IgD-negative memory B cell (primary cell): ENCODE measurements around the gene SEPTIN5. TPM values are rescaled to one million over a fixed set of nuclear protein-coding genes. Genes with fewer than 3 reads are reported as not detected.

Source experiments
- H3K27ac Mint-ChIP-seq, 3 donors: one replicate each; pipeline ENCODE4 v1.8.0; 2020 to 2022; ENCODE audit warnings: mild to moderate bottlenecking in 3 of 3, mixed read lengths in 3 of 3, moderate library complexity in 1 of 3
- H3K27me3 Mint-ChIP-seq: one replicate; pipeline ENCODE4 v1.8.0; 2021; ENCODE audit warnings: mixed read lengths
- H3K36me3 Mint-ChIP-seq: one replicate; pipeline ENCODE4 v1.8.0; 2020; ENCODE audit warnings: mild to moderate bottlenecking, mixed read lengths
- H3K4me1 Mint-ChIP-seq, 3 donors: one replicate each; pipeline ENCODE4 v1.8.0; 2020 to 2022; ENCODE audit warnings: mixed read lengths in 3 of 3, mild to moderate bottlenecking in 1 of 3
- H3K4me3 Mint-ChIP-seq, 4 donors: one replicate each; pipeline ENCODE4 v1.8.0; 2020 to 2022; ENCODE audit warnings: mild to moderate bottlenecking in 4 of 4, mixed read lengths in 4 of 4, moderate library complexity in 3 of 4
- H3K9me3 Mint-ChIP-seq, 3 donors: one replicate each; pipeline ENCODE4 v1.8.0; 2020 to 2021; ENCODE audit warnings: mixed read lengths in 3 of 3, mild to moderate bottlenecking in 1 of 3
- polyA plus RNA-seq: library from polyadenylated mRNA; unstranded; fragments of 300-500 nt; fragmentation: Illumina TruSeq; gene quantifications from one replicate; pipeline ENCODE4 v1.2.3, GENCODE V29; 2021

SEPTIN5 gene
- polyA plus RNA-seq, 1 donor from 2014 or later: 0.43 TPM

GRCh38 chr22:19751497-19752245, 37.4 kb downstream of the SEPTIN5 start:
- peak overlapping the region in 1 of 3 donors; percentile 10 for H3K27ac Mint-ChIP-seq
- H3K27me3 Mint-ChIP-seq: peaks cover 36% of the 10 kb centered on the region
- peaks cover 0 to 6% (median 6%) of the 10 kb centered on the region in 3 donors for H3K4me1 Mint-ChIP-seq
- H3K4me3 Mint-ChIP-seq: no peak overlapping the region
- no peaks in the 10 kb centered on the region for H3K36me3 Mint-ChIP-seq
- H3K9me3 Mint-ChIP-seq: no peaks in the 10 kb centered on the region

GRCh38 chr22:19753090-19753842, 39.0 kb downstream of the SEPTIN5 start:
- Mint-ChIP-seq H3K27ac (no peak overlapping the region), H3K27me3 (peaks cover 47% of the 10 kb centered on the region), H3K9me3 (no peaks in the 10 kb centered on the region), H3K4me1 (peaks cover 8 to 14% (median 11%) of the 10 kb centered on the region in 3 donors), H3K4me3 (no peak overlapping the region), H3K36me3 (no peaks in the 10 kb centered on the region)

- Mint-ChIP-seq H3K36me3 (no peaks in the 10 kb centered on the region), H3K27ac (no peak overlapping the region), H3K4me1 (peaks cover 8 to 14% (median 11%) of the 10 kb centered on the region in 3 donors), H3K27me3 (peaks cover 45% of the 10 kb centered on the region), H3K9me3 (no peaks in the 10 kb centered on the region), H3K4me3 (no peak overlapping the region)
Observed at GRCh38 chr22:19753996-19754700, 39.8 kb downstream of the SEPTIN5 start.

- Mint-ChIP-seq H3K36me3 (no peaks in the 10 kb centered on the region), H3K4me3 (no peak overlapping the region), H3K27me3 (peaks cover 49% of the 10 kb centered on the region)
Observed at GRCh38 chr22:19754701-19755144, 40.4 kb downstream of the SEPTIN5 start.

GRCh38 chr22:19755145-19755710, 40.9 kb downstream of the SEPTIN5 start:
- Mint-ChIP-seq H3K27ac (no peak overlapping the region), H3K4me3 (no peak overlapping the region), H3K27me3 (peaks cover 54% of the 10 kb centered on the region), H3K36me3 (no peaks in the 10 kb centered on the region), H3K4me1 (peaks cover 15 to 22% (median 17%) of the 10 kb centered on the region in 3 donors), H3K9me3 (no peaks in the 10 kb centered on the region)

More at GRCh38 chr22:19754701-19755144, 40.4 kb downstream of the SEPTIN5 start:
- Mint-ChIP-seq H3K27ac (no peak overlapping the region), H3K9me3 (no peaks in the 10 kb centered on the region), H3K4me1 (peaks cover 10 to 18% (median 12%) of the 10 kb centered on the region in 3 donors)

- Mint-ChIP-seq H3K9me3 (no peaks in the 10 kb centered on the region), H3K4me1 (peaks cover 16 to 23% (median 18%) of the 10 kb centered on the region in 3 donors), H3K4me3 (peak overlapping the region; percentile 16 to 91 (median 68)), H3K27me3 (peaks cover 54% of the 10 kb centered on the region), H3K36me3 (no peaks in the 10 kb centered on the region), H3K27ac (no peak overlapping the region)
Observed at GRCh38 chr22:19755722-19756287, 41.5 kb downstream of the SEPTIN5 start.

GRCh38 chr22:19756288-19757128, 42.2 kb downstream of the SEPTIN5 start:
- H3K9me3 Mint-ChIP-seq: no peaks in the 10 kb centered on the region
- peaks cover 55% of the 10 kb centered on the region for H3K27me3 Mint-ChIP-seq
- no peaks in the 10 kb centered on the region for H3K36me3 Mint-ChIP-seq
- H3K27ac Mint-ChIP-seq: no peak overlapping the region
- peaks cover 17 to 23% (median 18%) of the 10 kb centered on the region in 3 donors for H3K4me1 Mint-ChIP-seq
- peak overlapping the region; percentile 50 to 91 (median 73) for H3K4me3 Mint-ChIP-seq

GRCh38 chr22:19757140-19757984, 43.1 kb downstream of the SEPTIN5 start:
- H3K4me3 Mint-ChIP-seq: peak overlapping the region; percentile 54 to 91 (median 79)
- H3K4me1 Mint-ChIP-seq: peaks cover 18 to 23% (median 20%) of the 10 kb centered on the region in 3 donors
- no peaks in the 10 kb centered on the region for H3K9me3 Mint-ChIP-seq
- H3K27me3 Mint-ChIP-seq: peaks cover 60% of the 10 kb centered on the region
- peak overlapping the region in 2 of 3 donors; percentile 57 to 73 for H3K27ac Mint-ChIP-seq
- no peaks in the 10 kb centered on the region for H3K36me3 Mint-ChIP-seq

GRCh38 chr22:19757985-19758895, 43.9 kb downstream of the SEPTIN5 start:
- H3K4me1 Mint-ChIP-seq: peaks cover 18 to 23% (median 20%) of the 10 kb centered on the region in 3 donors
- no peaks in the 10 kb centered on the region for H3K9me3 Mint-ChIP-seq
- H3K27me3 Mint-ChIP-seq: peaks cover 57% of the 10 kb centered on the region
- peak overlapping the region; percentile 54 to 75 (median 69) for H3K4me3 Mint-ChIP-seq
- peak overlapping the region in 1 of 3 donors; percentile 53 for H3K27ac Mint-ChIP-seq
- no peaks in the 10 kb centered on the region for H3K36me3 Mint-ChIP-seq

- H3K4me3 Mint-ChIP-seq: peak overlapping the region in 2 of 4 donors; percentile 68 to 79
- no peak overlapping the region for H3K27ac Mint-ChIP-seq
- H3K27me3 Mint-ChIP-seq: peaks cover 56% of the 10 kb centered on the region
- no peaks in the 10 kb centered on the region for H3K36me3 Mint-ChIP-seq
- no peaks in the 10 kb centered on the region for H3K9me3 Mint-ChIP-seq
- peaks cover 18 to 23% (median 20%) of the 10 kb centered on the region in 3 donors for H3K4me1 Mint-ChIP-seq
Observed at GRCh38 chr22:19758896-19759426, 44.7 kb downstream of the SEPTIN5 start.

- Mint-ChIP-seq H3K27me3 (peaks cover 51% of the 10 kb centered on the region), H3K4me1 (peaks cover 18 to 23% (median 20%) of the 10 kb centered on the region in 3 donors), H3K9me3 (no peaks in the 10 kb centered on the region), H3K27ac (peak overlapping the region in 1 of 3 donors; percentile 8), H3K4me3 (peak overlapping the region; percentile 53 to 91 (median 76)), H3K36me3 (no peaks in the 10 kb centered on the region)
Observed at GRCh38 chr22:19759427-19760057, 45.2 kb downstream of the SEPTIN5 start.
